Kidney (tissue), 14 donors: ENCODE data around the gene KYNU. TPM values are rescaled to one million over a fixed set of nuclear protein-coding genes. Genes with fewer than 3 reads are reported as not detected.
"Not testable (repeated sequence)": the region's sequence is repeated elsewhere in the genome, so short reads cannot be mapped to it uniquely, and the experiment has no call there.

Experiments used
- DNase-seq, 5 donors: peaks; one replicate each; pipeline ENCODE4 v3.0.0-alpha.2; 2013 to 2020
- FAIRE-seq: peaks from 2 replicates; lab custom pipeline; 2012; peaks lifted over from hg19 to GRCh38; lab: Jason Lieb, UNC
- H3K27ac ChIP-seq, 2 donors: one replicate each; pipeline ENCODE4 v1.7.0; 2013; ENCODE audit warnings: low read depth in 2 of 2, low read length in 2 of 2, inconsistent platforms in 1 of 2
- H3K27me3 ChIP-seq: one replicate; pipeline ENCODE4 v1.7.1; 2013; ENCODE audit warnings: low read length, inconsistent platforms; ENCODE audit not compliant: control insufficient read depth, insufficient read depth
- H3K36me3 ChIP-seq, 3 donors: one replicate each; pipeline versions ENCODE4 v1.7.0 to v1.7.1; 2013; ENCODE audit warnings: low read length in 3 of 3, control low read depth in 1 of 3, inconsistent platforms in 1 of 3; ENCODE audit not compliant: insufficient read depth in 3 of 3, control insufficient read depth in 2 of 3
- H3K4me1 ChIP-seq, 3 donors: one replicate each; pipeline versions ENCODE4 v1.7.0 to v1.7.1; 2013; ENCODE audit warnings: low read length in 3 of 3, inconsistent platforms in 1 of 3, low read depth in 1 of 3; ENCODE audit not compliant: control insufficient read depth in 2 of 3, insufficient read depth in 2 of 3
- H3K4me3 ChIP-seq, 3 donors: one replicate each; pipeline versions ENCODE4 v1.7.0 to v1.8.1; 2013; ENCODE audit warnings: low read length in 3 of 3, control low read depth in 1 of 3, inconsistent platforms in 1 of 3
- H3K9ac ChIP-seq, 3 donors: one replicate each; pipeline versions ENCODE4 v1.7.0 to v1.7.1; 2013; ENCODE audit warnings: low read length in 3 of 3, control low read depth in 1 of 3, inconsistent platforms in 1 of 3
- H3K9me3 ChIP-seq, 3 donors: one replicate each; pipeline versions ENCODE4 v1.7.0 to v1.7.1; 2013; ENCODE audit warnings: low read length in 3 of 3, control low read depth in 1 of 3, inconsistent platforms in 1 of 3; ENCODE audit not compliant: control insufficient read depth in 2 of 3, insufficient read depth in 1 of 3
- intact Hi-C: fragments of 100-400 bp; cut with DNase I; formaldehyde crosslinking; loops from one replicate; pipeline ENCODE4 v1.11.1; 2022
- polyA plus RNA-seq: library from polyadenylated mRNA; stranded (reverse); fragments of 350-450 nt; fragmentation: Illumina TruSeq; extraction: RNeasy Lipid Tissue Mini Kit (QIAGEN cat#74804); gene quantifications from one replicate; pipeline ENCODE4 v1.2.3, GENCODE V29; 2014; ENCODE audit warnings: low read depth, low replicate concordance; ENCODE audit not compliant: insufficient read depth
- total RNA-seq: library from RNA; stranded (reverse); fragmentation: NEBNext Ultra II Directional; extraction: Animal tissue kit (Norgen Biotek cat#: 25700); gene quantifications from one replicate; pipeline ENCODE4 v1.2.1, GENCODE V29; 2021
- TF ChIP-seq, protein P1 (sequence below): IDR thresholded peaks from 3 replicates; pipeline ENCODE4 v1.5.1; 2012; ENCODE audit warnings: mild to moderate bottlenecking, moderate library complexity, borderline replicate concordance; ENCODE audit not compliant: insufficient read depth; ENCODE audit errors: extremely low read depth
- donor health status: control.
- donor health status: control.
- donor health status: control.
- donor health status: control.
- donor health status: control.
- donor health status: DM: yes; HTN: yes; CAD: no.
- donor health status: Normal renal cell carcinoma (clear cell type).

KYNU gene
- total and polyA plus RNA-seq, 2 donors from 2014 or later: 6.4 to 14.5 TPM

DNA sequence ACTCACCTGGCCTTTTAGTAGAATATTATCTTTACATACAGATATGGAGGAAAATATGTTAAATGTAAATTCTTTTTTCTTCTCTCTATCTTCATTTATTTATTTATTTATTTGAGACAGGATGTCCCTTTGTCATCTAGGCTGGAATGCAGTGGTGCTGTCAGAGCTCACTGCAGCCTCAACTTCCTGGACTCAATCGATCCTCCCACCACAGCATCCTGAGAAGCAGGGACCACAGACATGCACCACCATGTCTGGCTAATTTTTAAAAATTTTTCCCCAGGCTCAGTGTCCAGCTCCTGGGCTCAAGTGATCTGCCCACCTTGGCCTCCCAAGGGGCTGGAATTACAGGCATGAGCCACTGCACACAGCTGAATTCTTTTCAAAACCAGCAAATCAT is 20.3 kb downstream of the KYNU start:
- Histone ChIP-seq H3K4me3 (no peak overlapping the region), H3K27me3 (no peaks in the 10 kb centered on the region), H3K4me1 (no peaks in the 10 kb centered on the region), H3K36me3 (no peaks in the 10 kb centered on the region), H3K9ac (no peak overlapping the region), H3K9me3 (no peaks in the 10 kb centered on the region), H3K27ac (no peak overlapping the region)
- intact Hi-C loops: no loop called here
- FAIRE-seq (no peak), DNase-seq (no peak)
- TF ChIP-seq, protein P1, sequence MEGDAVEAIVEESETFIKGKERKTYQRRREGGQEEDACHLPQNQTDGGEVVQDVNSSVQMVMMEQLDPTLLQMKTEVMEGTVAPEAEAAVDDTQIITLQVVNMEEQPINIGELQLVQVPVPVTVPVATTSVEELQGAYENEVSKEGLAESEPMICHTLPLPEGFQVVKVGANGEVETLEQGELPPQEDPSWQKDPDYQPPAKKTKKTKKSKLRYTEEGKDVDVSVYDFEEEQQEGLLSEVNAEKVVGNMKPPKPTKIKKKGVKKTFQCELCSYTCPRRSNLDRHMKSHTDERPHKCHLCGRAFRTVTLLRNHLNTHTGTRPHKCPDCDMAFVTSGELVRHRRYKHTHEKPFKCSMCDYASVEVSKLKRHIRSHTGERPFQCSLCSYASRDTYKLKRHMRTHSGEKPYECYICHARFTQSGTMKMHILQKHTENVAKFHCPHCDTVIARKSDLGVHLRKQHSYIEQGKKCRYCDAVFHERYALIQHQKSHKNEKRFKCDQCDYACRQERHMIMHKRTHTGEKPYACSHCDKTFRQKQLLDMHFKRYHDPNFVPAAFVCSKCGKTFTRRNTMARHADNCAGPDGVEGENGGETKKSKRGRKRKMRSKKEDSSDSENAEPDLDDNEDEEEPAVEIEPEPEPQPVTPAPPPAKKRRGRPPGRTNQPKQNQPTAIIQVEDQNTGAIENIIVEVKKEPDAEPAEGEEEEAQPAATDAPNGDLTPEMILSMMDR: no peak

DNA sequence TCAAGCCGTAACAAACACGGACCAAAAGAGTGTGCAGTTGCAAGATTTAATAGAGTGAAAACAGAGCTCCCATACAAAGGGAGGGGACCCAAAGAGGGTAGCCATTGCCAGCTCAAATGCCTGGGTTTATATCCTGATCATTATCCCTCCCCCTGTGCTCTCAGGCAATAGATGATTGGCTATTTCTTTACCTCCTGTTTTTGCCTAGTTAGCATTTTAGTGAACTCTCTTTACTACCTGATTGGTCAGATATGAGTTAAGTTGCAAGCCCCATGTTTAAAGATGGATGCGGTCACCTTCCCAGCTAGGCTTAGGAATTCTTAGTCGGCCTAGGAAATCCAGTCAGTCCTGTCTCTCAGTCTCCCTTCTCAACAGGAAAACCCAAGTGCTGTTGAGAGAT is 22.9 kb downstream of the KYNU start:
- H3K27ac ChIP-seq, DNase-seq, intact Hi-C loops, H3K27me3 ChIP-seq, H3K9ac ChIP-seq, H3K4me1 ChIP-seq, H3K36me3 ChIP-seq, H3K4me3 ChIP-seq, FAIRE-seq, H3K9me3 ChIP-seq: not testable (repeated sequence)

DNA sequence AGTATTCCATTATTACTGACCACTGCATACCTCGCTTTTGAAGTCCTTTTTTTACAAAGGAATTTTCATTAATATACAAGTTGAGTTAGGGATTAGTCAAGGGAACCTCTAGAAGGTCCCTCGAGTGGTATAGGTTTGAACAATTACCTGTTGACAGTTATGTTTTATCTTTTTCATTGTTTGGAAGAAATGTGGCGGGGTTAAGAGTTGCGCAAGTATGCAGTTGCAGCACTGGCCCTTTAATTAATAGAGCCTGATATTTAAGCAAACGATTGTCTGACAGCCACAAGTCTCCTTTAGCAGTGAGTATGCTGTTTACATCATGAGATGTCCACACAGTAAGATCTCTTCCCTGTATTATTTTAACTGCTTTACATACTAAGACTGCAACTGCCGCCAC is 24.3 kb downstream of the KYNU start:
- TF ChIP-seq, protein P1: no peak
- no peaks in the 10 kb centered on the region for H3K9me3 ChIP-seq

DNA sequence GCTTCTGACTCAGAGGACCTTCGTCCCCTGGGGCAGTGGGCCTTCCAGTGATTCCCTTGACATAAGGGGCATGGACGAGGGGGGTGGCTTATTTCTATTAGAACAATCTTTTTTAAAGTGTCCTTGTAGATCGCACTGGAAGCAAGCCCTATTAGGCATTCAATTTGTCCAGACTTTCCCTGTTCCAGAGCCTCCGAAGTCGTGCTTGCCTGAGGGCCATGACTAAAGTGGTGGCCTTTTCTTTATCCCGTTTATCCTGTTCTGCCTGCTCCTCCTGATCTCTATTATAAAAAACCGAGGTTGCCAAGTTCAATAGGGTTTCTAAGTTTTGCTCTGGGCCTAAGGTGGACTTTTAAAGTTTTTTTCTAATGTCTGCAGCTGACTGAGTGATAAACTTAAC is 26.3 kb downstream of the KYNU start:
- H3K4me3 ChIP-seq, FAIRE-seq, H3K27me3 ChIP-seq, DNase-seq, H3K4me1 ChIP-seq, H3K27ac ChIP-seq, H3K9ac ChIP-seq, H3K9me3 ChIP-seq, intact Hi-C loops, H3K36me3 ChIP-seq: not testable (repeated sequence)

More for the DNA sequence above, 24.3 kb downstream of the KYNU start:
- H3K4me3 ChIP-seq: no peak overlapping the region
- FAIRE-seq (no peak), DNase-seq (no peak)
- H3K36me3 ChIP-seq: no peaks in the 10 kb centered on the region
- H3K4me1 ChIP-seq: no peaks in the 10 kb centered on the region
- no peaks in the 10 kb centered on the region for H3K27me3 ChIP-seq
- intact Hi-C loops: no loop called here
- H3K27ac ChIP-seq: no peak overlapping the region
- no peak overlapping the region for H3K9ac ChIP-seq

DNA sequence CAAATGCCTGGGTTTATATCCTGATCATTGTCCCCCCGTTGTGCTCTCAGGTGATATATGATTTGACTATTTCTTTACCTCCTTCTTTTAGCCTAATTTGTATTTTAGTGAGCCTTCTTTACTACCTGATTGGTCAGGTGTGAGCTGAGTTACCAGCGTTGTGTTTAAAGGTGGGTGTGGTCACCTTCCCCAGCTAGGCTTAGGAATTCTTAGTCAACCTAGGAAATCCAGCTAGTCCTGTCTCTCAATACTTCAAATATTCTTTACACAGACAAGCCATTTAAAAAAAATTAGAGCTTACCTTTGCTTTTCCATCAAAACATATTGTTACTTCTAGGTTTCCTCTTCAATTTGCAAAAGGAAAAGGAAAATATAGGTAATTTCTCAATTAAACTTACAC is 30.2 kb downstream of the KYNU start:
- no peaks in the 10 kb centered on the region for H3K9me3 ChIP-seq
- no peak overlapping the region for H3K9ac ChIP-seq
- intact Hi-C loops: no loop called here
- FAIRE-seq (no peak), DNase-seq (no peak)
- no peaks in the 10 kb centered on the region for H3K27me3 ChIP-seq
- no peaks in the 10 kb centered on the region for H3K4me1 ChIP-seq
- H3K4me3 ChIP-seq: no peak overlapping the region
- no peak overlapping the region for H3K27ac ChIP-seq
- TF ChIP-seq, protein P1: no peak
- no peaks in the 10 kb centered on the region for H3K36me3 ChIP-seq
